BLaER1 (cell line): Measurements from ENCODE around the gene NOTCH2.

ENCODE experiments used
- H3K27ac ChIP-seq: shearing (Covaris generic); formaldehyde crosslinking; 2 replicates; pipeline ENCODE4 v1.8.1; 2022
- H3K27me3 ChIP-seq: shearing (Covaris generic); formaldehyde crosslinking; 2 replicates; pipeline ENCODE4 v1.8.1; 2022
- H3K36me3 ChIP-seq: shearing (Covaris generic); formaldehyde crosslinking; 2 replicates; pipeline ENCODE4 v1.8.1; 2022
- H3K4me1 ChIP-seq: shearing (Covaris generic); formaldehyde crosslinking; 2 replicates; pipeline ENCODE4 v1.8.1; 2022
- H3K4me2 ChIP-seq: shearing (Covaris generic); formaldehyde crosslinking; 2 replicates; pipeline ENCODE4 v1.8.1; 2022
- H3K4me3 ChIP-seq: shearing (Covaris generic); formaldehyde crosslinking; 2 replicates; pipeline ENCODE4 v1.8.1; 2022
- H3K9ac ChIP-seq: shearing (Covaris generic); formaldehyde crosslinking; 2 replicates; pipeline ENCODE4 v1.8.1; 2022
- H3K9me3 ChIP-seq: shearing (Covaris generic); formaldehyde crosslinking; 2 replicates; pipeline ENCODE4 v1.8.1; 2022
- H4K20me1 ChIP-seq: shearing (Covaris generic); formaldehyde crosslinking; 2 replicates; pipeline ENCODE4 v1.8.1; 2022
- Cebpa-rat ChIP-seq: shearing (Covaris generic); IDR thresholded peaks from 2 replicates; pipeline ENCODE4 v1.8.1; 2022

Gene NOTCH2

GRCh38 chr1:119926553-119926952 is 142.9 kb downstream of the NOTCH2 start:
- H3K4me1 ChIP-seq, result 0 out of 2 replicates have a peak, but pooled peaks cover 6% of the 10 kb centered on the region
- H3K27ac ChIP-seq, result no peak overlapping the region
- no peaks in the 10 kb centered on the region for H3K27me3 ChIP-seq
- no peaks in the 10 kb centered on the region for H4K20me1 ChIP-seq
- no peak overlapping the region for H3K9ac ChIP-seq
- no peak for TF ChIP-seq Cebpa-rat
- H3K9me3 ChIP-seq, result no peaks in the 10 kb centered on the region
- H3K4me3 ChIP-seq, result no peak overlapping the region
- no peak overlapping the region for H3K4me2 ChIP-seq
- peaks cover 93% of the 10 kb centered on the region for H3K36me3 ChIP-seq

- Histone ChIP-seq H3K36me3 (peaks cover 98% of the 10 kb centered on the region), H3K27ac (no peak overlapping the region), H3K9ac (no peak overlapping the region), H3K4me1 (0 out of 2 replicates have a peak, but pooled peaks cover 6% of the 10 kb centered on the region), H3K27me3 (no peaks in the 10 kb centered on the region), H3K4me3 (no peak overlapping the region), H4K20me1 (no peaks in the 10 kb centered on the region), H3K4me2 (no peak overlapping the region), H3K9me3 (no peaks in the 10 kb centered on the region)
- TF ChIP-seq Cebpa-rat, result no peak
These were observed 144.2 kb downstream of the NOTCH2 start for GRCh38 chr1:119924948-119925898.

DNA sequence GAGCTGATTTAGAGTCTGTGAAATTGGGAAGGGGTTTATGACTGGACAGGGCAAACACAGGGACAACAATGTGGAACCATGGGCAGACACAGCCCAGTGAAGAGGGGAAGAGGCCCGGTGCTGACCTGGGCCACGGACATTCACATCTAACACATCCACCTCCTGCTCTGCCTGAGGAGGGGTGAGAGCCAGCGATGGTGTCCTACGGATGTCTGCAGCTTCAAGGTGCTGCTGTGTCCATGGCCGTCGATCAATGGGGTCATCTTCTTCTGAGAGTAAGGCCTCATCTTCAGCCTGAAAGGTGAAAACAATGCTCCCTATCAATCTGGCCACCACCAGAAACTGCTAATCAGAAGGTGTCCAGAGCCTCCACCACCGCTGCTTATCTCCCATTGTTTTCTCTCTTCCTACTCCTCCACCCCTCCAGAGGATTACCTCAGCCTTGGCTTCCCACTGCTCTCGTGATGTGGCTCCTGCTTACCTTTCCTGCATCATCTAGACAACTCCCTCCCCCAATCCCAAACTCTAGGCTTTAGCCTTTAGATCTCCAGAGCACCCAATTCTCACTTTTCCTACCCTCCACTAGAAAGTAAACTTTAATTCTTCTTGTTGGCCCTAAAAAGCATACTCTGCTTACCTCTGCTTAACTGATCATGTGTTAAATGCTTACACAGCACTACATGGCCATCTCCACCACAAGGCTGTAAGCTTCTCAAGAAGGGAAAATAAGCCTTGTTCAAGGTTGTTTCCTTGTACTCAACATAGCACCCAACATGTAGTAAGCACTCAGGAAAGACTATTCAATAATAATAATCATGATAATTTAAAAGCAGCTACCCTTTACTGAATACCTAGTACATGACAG is 149.1 kb downstream of the NOTCH2 start:
- H3K36me3 ChIP-seq, result peaks cover 100% of the 10 kb centered on the region
- no peak for TF ChIP-seq Cebpa-rat

GRCh38 chr1:119919241-119919640 is 150.2 kb downstream of the NOTCH2 start:
- no peaks in the 10 kb centered on the region for H3K4me1 ChIP-seq
- H3K4me3 ChIP-seq, result no peak overlapping the region
- no peak overlapping the region for H3K27ac ChIP-seq
- H4K20me1 ChIP-seq, result no peaks in the 10 kb centered on the region
- TF ChIP-seq Cebpa-rat, result no peak
- no peak overlapping the region for H3K9ac ChIP-seq
- H3K36me3 ChIP-seq, result peaks cover 100% of the 10 kb centered on the region
- no peak overlapping the region for H3K4me2 ChIP-seq
- peaks cover 3% of the 10 kb centered on the region; the same call in 1 of the 2 replicates for H3K9me3 ChIP-seq
- H3K27me3 ChIP-seq, result no peaks in the 10 kb centered on the region

More for the DNA sequence above, 149.1 kb downstream of the NOTCH2 start:
- Histone ChIP-seq H3K9me3 (peaks cover 3% of the 10 kb centered on the region; the same call in 1 of the 2 replicates), H3K4me1 (no peaks in the 10 kb centered on the region), H3K4me2 (no peak overlapping the region), H3K9ac (no peak overlapping the region), H3K27me3 (no peaks in the 10 kb centered on the region), H4K20me1 (no peaks in the 10 kb centered on the region), H3K27ac (no peak overlapping the region), H3K4me3 (no peak overlapping the region)

DNA sequence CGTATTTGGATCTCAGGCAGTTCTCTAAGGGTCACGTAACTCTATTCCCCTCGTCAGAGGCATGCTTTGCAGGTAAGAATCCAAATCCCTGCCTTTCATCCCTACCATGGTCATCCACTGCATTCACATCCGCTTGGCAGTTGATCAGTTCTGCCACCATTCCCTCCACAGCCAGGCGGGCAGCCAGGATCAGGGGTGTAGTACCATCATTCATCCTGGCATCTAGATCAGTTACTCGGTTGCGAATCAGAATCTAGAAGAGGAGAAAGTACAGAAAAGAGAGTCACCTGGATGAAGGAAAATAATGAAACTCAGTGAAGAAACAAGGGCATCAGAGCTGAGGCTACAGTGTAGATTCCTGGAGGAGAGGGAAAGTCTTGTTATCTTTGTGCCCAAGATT is 151.2 kb downstream of the NOTCH2 start:
- Histone ChIP-seq H3K36me3 (peaks cover 100% of the 10 kb centered on the region), H3K9ac (no peak overlapping the region), H3K9me3 (peaks cover 3% of the 10 kb centered on the region; the same call in 1 of the 2 replicates), H4K20me1 (no peaks in the 10 kb centered on the region), H3K27me3 (no peaks in the 10 kb centered on the region), H3K4me2 (no peak overlapping the region), H3K4me3 (no peak overlapping the region), H3K27ac (no peak overlapping the region), H3K4me1 (no peaks in the 10 kb centered on the region)
- no peak for TF ChIP-seq Cebpa-rat

- no peak for TF ChIP-seq Cebpa-rat
- no peak overlapping the region for H3K4me2 ChIP-seq
- no peaks in the 10 kb centered on the region for H3K4me1 ChIP-seq
These were observed 152.0 kb downstream of the NOTCH2 start for GRCh38 chr1:119917304-119918055.

DNA sequence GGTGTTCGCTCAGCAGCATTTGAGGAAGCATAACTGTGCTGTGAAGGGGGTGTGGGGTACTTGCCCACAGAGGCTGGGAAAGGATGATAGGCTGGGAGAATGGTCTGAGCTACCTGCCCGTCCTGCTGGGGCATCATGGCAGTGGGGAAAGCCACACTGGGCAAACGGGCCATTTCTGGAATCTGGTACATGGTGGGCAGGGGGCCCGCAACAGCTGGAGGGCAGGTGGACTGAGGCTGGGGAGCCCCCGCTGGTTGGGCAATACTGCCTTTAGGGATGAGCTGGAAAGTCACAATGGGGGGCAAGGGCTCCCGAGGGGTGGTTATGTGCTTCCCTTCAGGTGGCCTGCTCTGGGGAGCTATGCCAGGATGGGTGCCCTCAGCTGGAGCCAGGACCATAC is 153.9 kb downstream of the NOTCH2 start:
- Histone ChIP-seq H3K27ac (no peak overlapping the region), H3K4me3 (no peak overlapping the region), H3K9ac (no peak overlapping the region), H3K36me3 (peaks cover 83% of the 10 kb centered on the region), H4K20me1 (no peaks in the 10 kb centered on the region), H3K9me3 (peaks cover 3% of the 10 kb centered on the region; the same call in 1 of the 2 replicates), H3K4me1 (no peaks in the 10 kb centered on the region), H3K27me3 (no peaks in the 10 kb centered on the region), H3K4me2 (no peak overlapping the region)
- no peak for TF ChIP-seq Cebpa-rat

More at GRCh38 chr1:119917304-119918055, 152.0 kb downstream of the NOTCH2 start:
- Histone ChIP-seq H3K27me3 (no peaks in the 10 kb centered on the region), H3K9ac (no peak overlapping the region), H4K20me1 (no peaks in the 10 kb centered on the region), H3K9me3 (peaks cover 3% of the 10 kb centered on the region; the same call in 1 of the 2 replicates), H3K27ac (no peak overlapping the region), H3K36me3 (peaks cover 98% of the 10 kb centered on the region), H3K4me3 (no peak overlapping the region)

GRCh38 chr1:119914071-119914470 is 155.4 kb downstream of the NOTCH2 start:
- no peak overlapping the region for H3K9ac ChIP-seq
- TF ChIP-seq Cebpa-rat, result no peak
- no peaks in the 10 kb centered on the region for H3K27me3 ChIP-seq
- no peaks in the 10 kb centered on the region for H4K20me1 ChIP-seq
- no peak overlapping the region for H3K4me3 ChIP-seq
- H3K27ac ChIP-seq, result no peak overlapping the region
- H3K9me3 ChIP-seq, result peaks cover 3% of the 10 kb centered on the region; the same call in 1 of the 2 replicates
- no peak overlapping the region for H3K4me2 ChIP-seq
- H3K36me3 ChIP-seq, result peaks cover 69% of the 10 kb centered on the region
- H3K4me1 ChIP-seq, result no peaks in the 10 kb centered on the region

DNA sequence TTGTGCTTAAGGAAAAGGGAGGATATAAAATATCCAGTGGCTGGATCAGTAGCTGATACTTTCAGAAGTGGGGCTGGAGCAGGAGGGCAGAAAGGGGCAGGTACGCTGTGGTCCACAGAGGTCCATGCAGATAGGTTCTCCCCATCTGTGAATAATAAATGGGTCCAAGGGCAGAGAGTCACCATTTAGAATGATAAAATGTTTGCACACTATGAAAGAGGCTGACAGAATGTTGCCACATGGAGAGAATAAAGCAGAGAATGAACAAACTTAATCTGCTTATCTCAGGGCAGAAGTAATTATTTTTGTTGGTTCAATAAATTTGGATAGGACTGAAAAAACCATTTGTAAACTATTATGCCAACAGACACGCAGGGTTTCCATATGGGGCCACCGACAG is 156.5 kb downstream of the NOTCH2 start:
- Histone ChIP-seq H3K27me3 (no peaks in the 10 kb centered on the region), H4K20me1 (no peaks in the 10 kb centered on the region), H3K4me3 (no peak overlapping the region), H3K27ac (no peak overlapping the region), H3K4me2 (no peak overlapping the region), H3K9me3 (peaks cover 3% of the 10 kb centered on the region; the same call in 1 of the 2 replicates), H3K9ac (no peak overlapping the region), H3K4me1 (no peaks in the 10 kb centered on the region), H3K36me3 (peaks cover 58% of the 10 kb centered on the region)
- no peak for TF ChIP-seq Cebpa-rat
